ENCODE data around the gene ARHGAP40. TPM values are rescaled to one million over a fixed set of nuclear protein-coding genes. Genes with fewer than 3 reads are reported as not detected.
"Not testable (repeated sequence)": the region's sequence is repeated elsewhere in the genome, so short reads cannot be mapped to it uniquely, and the experiment has no call there.

ARHGAP40 gene
- total and polyA plus RNA-seq, 2 of the 4 experiments (the other 2 are of a cell fraction): not detected

DNA sequence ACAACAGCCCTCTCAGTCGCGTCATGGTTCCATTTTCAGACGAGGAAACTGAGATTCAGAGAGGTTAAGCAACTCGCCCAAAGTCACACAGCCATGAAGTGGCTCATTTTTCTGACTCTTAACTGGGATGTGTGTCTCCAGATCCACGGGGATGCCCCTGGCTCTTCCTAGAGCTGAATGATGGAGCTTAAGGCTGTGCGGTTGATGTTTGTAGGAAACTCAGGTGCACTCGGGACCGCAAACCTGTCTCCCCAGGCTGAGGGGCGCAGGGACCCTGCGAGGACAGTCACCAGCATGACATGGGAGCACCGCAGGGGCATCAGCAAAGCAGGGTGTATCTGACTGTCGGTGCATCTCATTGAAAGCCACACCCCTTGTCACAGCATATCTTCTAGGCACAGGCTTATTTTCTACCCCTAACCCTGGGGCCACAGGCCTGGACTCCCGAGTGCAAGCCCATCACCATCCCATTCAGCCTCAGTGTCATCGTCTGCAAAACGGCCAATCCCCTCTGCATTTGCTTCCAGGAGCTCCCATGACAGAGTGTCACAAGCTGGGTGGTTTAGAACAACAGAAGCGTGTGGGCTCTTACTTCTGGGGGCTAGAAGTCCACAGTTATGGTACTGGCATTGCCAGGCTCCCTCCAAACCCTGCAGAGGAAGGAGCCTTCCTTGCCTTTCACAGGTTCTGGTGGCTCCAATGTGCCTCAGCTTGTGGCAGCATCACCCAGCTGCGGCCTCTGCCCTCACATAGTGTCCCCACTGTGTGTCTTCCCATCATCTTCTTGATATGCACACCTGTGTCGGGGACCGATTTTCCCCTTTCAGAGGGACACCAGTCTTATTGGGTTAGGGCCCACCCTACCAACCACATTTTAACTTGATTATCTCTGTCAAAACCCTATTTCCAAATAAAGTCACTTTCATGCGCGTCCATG lies 9.9 kb upstream of the ARHGAP40 start:
- Histone ChIP-seq H3K79me1 (ENCODE audit: low read depth in 1 of 2, low read length in 2 of 2) (no peaks in the 10 kb centered on the region), H3K27me3 (ENCODE audit: control insufficient read depth, insufficient read depth, low read length) (peaks cover 15% of the 10 kb centered on the region), H3K36me3 (ENCODE audit: control insufficient read depth, insufficient read depth, low read length) (no peaks in the 10 kb centered on the region), H3K14ac (replicated peaks; ENCODE audit: low read depth, low read length) (no peak overlapping the region), H3K18ac (ENCODE audit: low read depth, low read length) (no peak overlapping the region), H2AK5ac (ENCODE audit: low read depth, low read length) (no peak overlapping the region), H3K4ac (ENCODE audit: low read depth, low read length) (no peak overlapping the region), H3K56ac (ENCODE audit: extremely low read depth, insufficient read depth, low read length) (no peak overlapping the region), H3K23ac (ENCODE audit: low read depth, low read length) (no peak overlapping the region), H2AK9ac (replicated peaks; ENCODE audit: low read depth, low read length, poor library complexity) (no peak overlapping the region), H3K9me3 (ENCODE audit: control insufficient read depth, insufficient read depth, low read length) (no peaks in the 10 kb centered on the region), H3K27ac (ENCODE audit: insufficient read depth, low read length) (no peak overlapping the region), H3K4me1 (ENCODE audit: control insufficient read depth, insufficient read depth, low read length) (no peaks in the 10 kb centered on the region), H4K8ac (ENCODE audit: low read depth in 2 of 2, low read length in 2 of 2) (no peak overlapping the region), H3K9ac (ENCODE audit: low read depth, low read length) (no peak overlapping the region), H3K4me2 (ENCODE audit: low read depth, low read length) (no peak overlapping the region), H2BK20ac (ENCODE audit: low read depth, low read length) (no peak overlapping the region), H4K5ac (ENCODE audit: low read depth, low read length) (no peak overlapping the region), H2BK120ac (ENCODE audit: low read depth, low read length) (no peak overlapping the region), H3K4me3 (ENCODE audit: insufficient read depth, low read depth, low read length) (no peak overlapping the region), H4K91ac (ENCODE audit: insufficient read depth, low read depth, low read length) (no peak overlapping the region), H2BK5ac (ENCODE audit: low read depth, low read length, poor library complexity, severe bottlenecking) (no peak overlapping the region), H3K9me1 (ENCODE audit: insufficient read depth, low read length) (no peaks in the 10 kb centered on the region), H4K20me1 (ENCODE audit: insufficient read depth, low read length) (no peaks in the 10 kb centered on the region), H2BK15ac (ENCODE audit: low read depth, low read length) (no peak overlapping the region), H2AFZ (replicated peaks; ENCODE audit: low read length, poor library complexity) (peak overlapping the region; percentile 51)
- in situ Hi-C loops (cut with MboI; ENCODE audit: low sequenced_read_pairs): no loop called here
- no peak for TF ChIP-seq CHD1 (IDR thresholded peaks at IDR 0.05; ENCODE audit: low read depth, low read length)
- no peak for TF ChIP-seq RAD21 (IDR thresholded peaks at IDR 0.05; ENCODE audit: low read length)
- intact Hi-C loops (cut with micrococcal nuclease): no loop called here
- dilution Hi-C loops (cut with HindIII; ENCODE audit: low sequenced_read_pairs, unreplicated experiment): no loop called here
- BruUV-seq (replicated peaks): no TSS peak
- CTCF ChIA-PET: no interaction called here
- DNase-seq (no peak), ATAC-seq (ENCODE audit: low read depth) (no peak)
- POLR2A ChIA-PET (ENCODE audit: unreplicated experiment): no interaction called here
- 68% methylated on average over 6 of the region's 21 CpGs; no CpG with 5 or more reads in 1 of the 2 experiments for WGBS, 2 experiments (ENCODE audit: extremely low coverage in 2 of 2, insufficient read length in 1 of 2)

DNA sequence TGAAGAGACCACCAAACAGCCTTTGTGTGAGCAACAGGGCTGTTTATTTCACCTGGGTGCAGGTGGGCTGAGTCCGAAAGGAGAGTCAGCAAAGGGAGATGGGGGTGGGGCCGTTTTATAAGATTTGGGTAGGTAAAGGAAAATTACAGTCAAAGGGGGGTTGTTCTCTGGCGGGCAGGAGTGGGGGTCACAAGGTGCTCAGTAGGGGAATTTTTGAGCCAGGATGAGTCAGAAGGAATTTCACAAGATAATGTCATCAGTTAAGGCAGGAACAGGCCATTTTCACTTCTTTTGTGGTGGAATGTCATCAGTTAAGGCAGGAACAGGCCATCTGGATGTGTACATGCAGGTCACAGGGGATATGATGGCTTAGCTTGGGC lies 9.2 kb upstream of the ARHGAP40 start:
- H3K56ac ChIP-seq (ENCODE audit: extremely low read depth, insufficient read depth, low read length); H3K4ac ChIP-seq (ENCODE audit: low read depth, low read length); H4K8ac ChIP-seq (ENCODE audit: low read depth in 2 of 2, low read length in 2 of 2); H2BK5ac ChIP-seq (ENCODE audit: low read depth, low read length, poor library complexity, severe bottlenecking); intact Hi-C loops (cut with micrococcal nuclease); H4K91ac ChIP-seq (ENCODE audit: insufficient read depth, low read depth, low read length); dilution Hi-C loops (cut with HindIII; ENCODE audit: low sequenced_read_pairs, unreplicated experiment); H3K9ac ChIP-seq (ENCODE audit: low read depth, low read length); H4K5ac ChIP-seq (ENCODE audit: low read depth, low read length); CTCF ChIA-PET; H2BK15ac ChIP-seq (ENCODE audit: low read depth, low read length); POLR2A ChIA-PET (ENCODE audit: unreplicated experiment); BruUV-seq (replicated peaks); H3K79me1 ChIP-seq (ENCODE audit: low read depth in 1 of 2, low read length in 2 of 2); ATAC-seq (ENCODE audit: low read depth); H3K9me1 ChIP-seq (ENCODE audit: insufficient read depth, low read length); H2AK5ac ChIP-seq (ENCODE audit: low read depth, low read length); H3K4me1 ChIP-seq (ENCODE audit: control insufficient read depth, insufficient read depth, low read length); H2BK120ac ChIP-seq (ENCODE audit: low read depth, low read length); H2BK20ac ChIP-seq (ENCODE audit: low read depth, low read length); H3K27ac ChIP-seq (ENCODE audit: insufficient read depth, low read length); H3K23ac ChIP-seq (ENCODE audit: low read depth, low read length); H4K20me1 ChIP-seq (ENCODE audit: insufficient read depth, low read length); H2AFZ ChIP-seq (replicated peaks; ENCODE audit: low read length, poor library complexity); H3K4me2 ChIP-seq (ENCODE audit: low read depth, low read length); H3K4me3 ChIP-seq (ENCODE audit: insufficient read depth, low read depth, low read length); H3K18ac ChIP-seq (ENCODE audit: low read depth, low read length); H3K36me3 ChIP-seq (ENCODE audit: control insufficient read depth, insufficient read depth, low read length); H3K9me3 ChIP-seq (ENCODE audit: control insufficient read depth, insufficient read depth, low read length); in situ Hi-C loops (cut with MboI; ENCODE audit: low sequenced_read_pairs); H2AK9ac ChIP-seq (replicated peaks; ENCODE audit: low read depth, low read length, poor library complexity); H3K14ac ChIP-seq (replicated peaks; ENCODE audit: low read depth, low read length): not testable (repeated sequence)
- WGBS, 2 experiments (ENCODE audit: extremely low coverage in 2 of 2, insufficient read length in 1 of 2): 52% methylated on average over 2 of the region's 3 CpGs; no CpG with 5 or more reads in 1 of the 2 experiments
- H3K27me3 ChIP-seq (ENCODE audit: control insufficient read depth, insufficient read depth, low read length): peaks cover 15% of the 10 kb centered on the region
- peak; percentile 20 for DNase-seq

Measured in IMR-90 (cell line).